RWPE1 (cell line): ENCODE measurements around the gene GRB2.
"Not testable (repeated sequence)": the region's sequence is repeated elsewhere in the genome, so short reads cannot be mapped to it uniquely, and the experiment has no call there.

Source experiments
- CTCF ChIA-PET: fragments of 350-600 bp; sonication (Branson Sonifier 250); formaldehyde crosslinking; extraction: SDS; loops from one replicate; lab custom pipeline; 2021; lab: Yijun Ruan, JAX
- POLR2A ChIA-PET: fragments of 400-600 bp; formaldehyde crosslinking; extraction: SDS; loops from one replicate; lab custom pipeline; 2020; ENCODE audit warnings: antibody characterized with exemption; ENCODE audit not compliant: low non-redundant PET; lab: Yijun Ruan, JAX
- DNase-seq: peaks from one replicate; pipeline ENCODE4 v3.0.0; 2012; ENCODE audit warnings: low spot score
- H3K27ac ChIP-seq: fragments of 450-650 bp; 2 replicates; pipeline ENCODE4 v1.5.1; 2017
- CTCF ChIP-seq: fragments of 450-650 bp; conservative IDR thresholded peaks from 2 replicates; pipeline ENCODE4 v1.5.1; 2017; ENCODE audit warnings: low read depth, mild to moderate bottlenecking

Gene GRB2

DNA sequence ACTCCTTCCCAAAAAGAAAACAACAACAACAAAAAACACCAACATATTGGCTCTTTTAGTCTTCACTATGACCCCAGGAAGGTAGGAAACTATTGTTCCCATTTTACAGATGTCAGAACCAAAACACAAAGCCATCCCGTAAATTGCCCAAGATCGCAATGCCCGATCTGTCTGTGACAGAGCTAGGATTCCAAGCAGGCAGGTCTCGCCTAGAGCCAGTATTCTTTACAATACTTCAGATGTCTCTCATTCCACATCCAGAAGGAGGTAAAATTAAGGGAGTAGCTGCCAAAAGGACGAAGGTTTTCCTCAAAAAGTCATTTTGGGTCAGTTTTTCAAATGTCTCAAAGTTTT is 21.7 kb downstream of the GRB2 start:
- TF ChIP-seq CTCF: no peak
- CTCF ChIA-PET: no interaction called here
- POLR2A ChIA-PET: no interaction called here
- no peak overlapping the region for H3K27ac ChIP-seq
- no peak for DNase-seq

GRCh38 chr17:75380750-75381149 is 24.7 kb downstream of the GRB2 start:
- TF ChIP-seq CTCF: no peak
- H3K27ac ChIP-seq: no peak overlapping the region
- no peak for DNase-seq
- CTCF ChIA-PET: interaction anchor here (0.6 to 0.8 kb wide), 2 partner anchors 18 to 209 kb away, joined by 4 to 6 read pairs; no protein-coding TSS in a partner anchor
- POLR2A ChIA-PET: no interaction called here

- POLR2A ChIA-PET: no interaction called here
- no peak for DNase-seq
- CTCF ChIA-PET: interaction anchor here (0.8 to 1.3 kb wide), 4 partner anchors 11 to 58 kb away, joined by 3 to 6 read pairs (median 4); no protein-coding TSS in a partner anchor
- TF ChIP-seq CTCF: no peak
- no peak overlapping the region for H3K27ac ChIP-seq
Measured at GRCh38 chr17:75380315-75380714, 25.2 kb downstream of the GRB2 start.

DNA sequence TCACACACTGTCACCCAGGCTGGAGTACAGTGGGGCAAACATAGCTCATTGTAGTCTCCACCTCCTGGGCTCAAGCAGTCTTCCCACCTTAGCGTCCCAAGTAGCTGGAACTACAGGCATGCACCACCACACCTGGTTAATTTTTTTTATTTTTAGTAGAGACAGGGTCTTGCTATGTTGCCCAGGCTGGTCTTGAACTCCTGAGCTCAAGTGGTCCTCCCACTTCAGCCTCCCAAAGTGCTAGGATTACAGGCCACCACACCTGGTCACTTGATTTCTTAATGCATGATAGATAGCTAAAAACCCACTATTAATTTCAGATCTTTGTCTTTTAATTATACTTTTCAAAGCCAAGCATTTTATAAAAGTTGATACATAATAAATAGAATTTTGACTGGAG is 26.1 kb downstream of the GRB2 start:
- CTCF ChIA-PET: interaction anchor here (0.6 to 1.3 kb wide), 4 partner anchors 10 to 119 kb away, joined by 3 to 4 read pairs (median 3); no protein-coding TSS in a partner anchor
- DNase-seq, POLR2A ChIA-PET, H3K27ac ChIP-seq: not testable (repeated sequence)

GRCh38 chr17:75373280-75373679 is 32.2 kb downstream of the GRB2 start:
- ChIA-PET POLR2A (no interaction called here), CTCF (interaction anchor here (1.5 kb wide), 1 partner anchor 50 kb away, joined by 8 read pairs; no protein-coding TSS in a partner anchor)
- TF ChIP-seq CTCF: no peak
- no peak for DNase-seq
- no peak overlapping the region for H3K27ac ChIP-seq

- no peak overlapping the region for H3K27ac ChIP-seq
- CTCF ChIA-PET: no interaction called here
Measured at GRCh38 chr17:75371981-75372380, 33.5 kb downstream of the GRB2 start.

More at GRCh38 chr17:75371981-75372380, 33.5 kb downstream of the GRB2 start:
- DNase-seq: no peak
- POLR2A ChIA-PET: no interaction called here
- no peak for TF ChIP-seq CTCF
